ENCODE results near the gene TMEM271.

TMEM271 gene

GRCh38 chr4:576245-576821 is at the start of gene TMEM271:
TMEM271 (minus strand) TSS chr4:576295; CDS start chr4:576062, 233 bp downstream.
- no peak for DNase-seq (ENCODE audit: low read depth in 3 of 3)

DNA sequence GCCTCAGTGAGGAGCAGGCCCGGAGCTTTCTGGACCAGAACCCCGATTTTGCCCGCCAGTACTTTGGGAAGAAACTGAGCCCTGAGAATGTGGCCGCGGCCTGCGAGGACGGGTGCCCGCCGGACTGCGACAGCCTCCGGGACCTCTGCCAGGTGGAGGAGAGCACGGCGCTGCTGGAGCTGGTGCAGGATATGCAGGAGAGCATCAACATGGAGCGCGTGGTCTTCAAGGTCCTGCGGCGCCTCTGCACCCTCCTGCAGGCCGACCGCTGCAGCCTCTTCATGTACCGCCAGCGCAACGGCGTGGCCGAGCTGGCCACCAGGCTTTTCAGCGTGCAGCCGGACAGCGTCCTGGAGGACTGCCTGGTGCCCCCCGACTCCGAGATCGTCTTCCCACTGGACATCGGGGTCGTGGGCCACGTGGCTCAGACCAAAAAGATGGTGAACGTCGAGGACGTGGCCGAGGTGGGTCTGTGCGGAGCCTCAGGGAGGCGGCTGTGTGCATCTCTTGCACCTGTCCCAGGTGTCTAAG is 49.6 kb upstream of the TMEM271 start:
- DNase-seq (ENCODE audit: low read depth in 3 of 3), result no peak

DNA sequence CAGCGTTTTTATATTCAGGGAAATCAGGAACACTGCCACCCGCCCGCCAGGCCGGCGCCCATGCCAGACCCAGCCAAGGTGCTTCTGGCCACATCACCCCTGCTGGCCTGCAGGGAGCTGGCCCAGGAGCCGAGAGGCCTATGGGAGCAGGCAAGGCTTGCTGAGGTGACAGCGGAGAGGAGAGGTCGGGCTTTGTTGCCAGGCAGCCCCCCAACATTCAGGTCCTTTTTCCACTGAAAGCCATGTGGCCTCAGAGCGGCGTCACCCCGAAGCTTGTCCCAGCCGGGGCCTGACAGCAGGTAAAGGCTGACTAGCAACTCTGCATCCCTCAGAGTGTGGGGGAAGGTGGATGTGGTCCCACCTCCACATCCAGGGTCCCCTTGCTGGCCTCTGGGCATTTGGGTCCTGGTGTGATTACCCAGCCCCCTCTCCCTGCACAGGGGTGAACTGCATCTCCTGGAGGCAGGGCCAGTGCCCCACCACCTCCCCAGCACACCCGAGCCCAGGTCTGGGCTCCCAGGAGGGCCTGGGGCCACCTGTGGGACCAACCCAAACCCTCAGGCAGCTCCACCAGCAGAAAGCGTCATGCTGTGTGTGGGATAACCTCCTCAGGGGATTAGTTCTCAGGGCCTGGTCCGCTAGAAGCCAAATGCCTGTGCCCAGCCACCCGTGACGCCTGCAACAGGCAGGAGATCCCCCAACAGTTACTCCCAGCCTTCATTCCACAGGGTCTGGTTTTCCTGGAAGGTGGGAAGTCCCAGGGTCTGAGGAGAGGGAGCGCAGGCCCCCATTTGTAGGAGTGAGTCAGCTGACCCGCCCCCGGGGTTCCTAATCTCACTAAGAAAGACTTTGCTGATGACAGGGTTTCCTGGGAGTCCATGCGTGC is 48.9 kb upstream of the TMEM271 start, which contains the start of gene PDE6B:
Gene PDE6B (plus strand): TSS at position 869 of the 886 bp plus-strand sequence. CDS start 54 bp downstream, outside the sequence.
- DNase-seq (ENCODE audit: low read depth in 3 of 3), result no peak

GRCh38 chr4:623914-624566 is 47.9 kb upstream of the TMEM271 start:
- no peak for DNase-seq (ENCODE audit: low read depth in 3 of 3)

DNA sequence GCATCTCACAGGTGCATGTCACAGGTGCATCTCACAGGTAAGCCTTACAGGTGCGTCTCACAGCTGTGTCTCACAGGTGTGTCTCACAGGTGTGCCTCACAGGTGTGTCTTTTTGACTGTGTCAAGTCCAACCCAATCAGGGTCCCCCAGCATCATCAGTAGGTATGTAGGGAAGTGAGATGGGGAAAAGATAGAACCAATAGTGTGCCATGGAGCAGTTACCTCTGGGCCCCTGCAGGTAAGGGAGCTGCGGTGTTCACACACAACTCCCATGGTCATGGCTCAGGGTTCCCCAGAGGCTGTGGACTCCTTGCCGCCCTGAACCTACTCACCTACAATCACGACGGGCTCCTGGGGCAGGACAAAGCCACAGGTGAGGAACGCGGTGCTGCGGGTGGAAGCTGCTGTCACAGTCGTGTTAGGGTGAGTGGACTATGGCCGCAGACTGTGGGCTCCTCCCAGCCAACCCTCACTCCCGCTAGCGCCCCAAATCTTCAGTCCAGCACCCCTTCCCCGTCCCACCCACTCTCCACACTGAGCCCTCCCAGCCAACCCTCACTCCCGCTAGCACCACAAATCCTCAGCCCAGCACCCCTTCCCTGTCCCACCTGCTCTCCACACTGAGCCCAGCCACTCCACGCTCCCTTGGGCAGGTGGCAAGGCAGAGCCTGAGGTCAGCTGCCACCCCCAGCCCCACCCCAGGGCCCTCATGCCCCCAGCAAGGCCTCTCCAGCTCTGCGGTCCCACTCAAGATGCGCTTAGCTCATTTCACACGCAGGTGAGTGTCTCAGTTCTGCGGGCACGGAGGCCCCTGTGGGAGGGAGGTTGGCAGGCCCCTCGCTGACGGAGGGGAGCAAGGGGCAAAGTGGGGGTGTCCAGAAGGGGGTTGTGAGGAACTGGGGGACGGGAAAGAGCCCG is 47.2 kb upstream of the TMEM271 start:
- no peak for DNase-seq (ENCODE audit: low read depth in 3 of 3)

DNA sequence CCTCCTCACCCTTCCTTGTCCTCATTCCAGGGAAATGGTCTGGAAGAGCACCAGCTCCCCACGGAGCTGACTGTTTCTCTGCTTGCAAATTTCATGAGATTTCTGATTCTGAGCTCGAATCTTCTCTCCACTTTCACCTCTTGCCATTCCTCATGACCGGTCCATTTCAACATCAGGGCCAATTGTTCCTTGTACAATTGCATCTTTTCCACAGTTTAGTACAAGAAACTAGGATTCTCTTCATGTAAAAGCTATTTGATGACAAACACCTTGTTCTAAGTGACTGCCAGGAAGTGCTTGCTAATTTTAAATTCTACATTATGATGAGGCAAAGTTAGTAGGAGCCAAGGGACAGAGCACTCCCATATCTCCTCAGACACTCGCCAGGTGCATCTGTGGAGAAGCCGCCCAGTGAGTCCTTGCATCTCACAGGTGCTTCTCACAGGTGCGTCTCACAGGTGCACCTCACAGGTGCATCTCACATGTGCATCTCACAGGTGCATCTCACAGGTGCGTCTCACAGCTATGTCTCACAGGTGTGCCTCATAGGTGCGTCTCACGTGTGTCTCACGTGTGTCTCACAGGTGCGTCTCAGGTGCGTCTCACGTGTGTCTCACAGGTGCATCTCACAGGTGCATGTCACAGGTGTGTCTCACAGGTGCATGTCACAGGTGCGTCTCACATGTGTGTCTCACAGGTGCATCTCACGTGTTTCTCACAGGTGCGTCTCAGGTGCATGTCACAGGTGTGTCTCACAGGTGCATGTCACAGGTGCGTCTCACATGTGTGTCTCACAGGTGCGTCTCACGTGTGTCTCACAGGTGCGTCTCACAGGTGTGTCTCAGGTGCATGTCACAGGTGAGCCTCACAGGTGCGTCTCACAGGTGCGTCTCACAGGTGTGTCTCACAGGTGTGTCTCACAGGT is 46.2 kb upstream of the TMEM271 start:
- DNase-seq (ENCODE audit: low read depth in 3 of 3), result no peak

- DNase-seq (ENCODE audit: low read depth in 3 of 3), result no peak
These were observed 45.4 kb upstream of the TMEM271 start for GRCh38 chr4:621296-622070.

DNA sequence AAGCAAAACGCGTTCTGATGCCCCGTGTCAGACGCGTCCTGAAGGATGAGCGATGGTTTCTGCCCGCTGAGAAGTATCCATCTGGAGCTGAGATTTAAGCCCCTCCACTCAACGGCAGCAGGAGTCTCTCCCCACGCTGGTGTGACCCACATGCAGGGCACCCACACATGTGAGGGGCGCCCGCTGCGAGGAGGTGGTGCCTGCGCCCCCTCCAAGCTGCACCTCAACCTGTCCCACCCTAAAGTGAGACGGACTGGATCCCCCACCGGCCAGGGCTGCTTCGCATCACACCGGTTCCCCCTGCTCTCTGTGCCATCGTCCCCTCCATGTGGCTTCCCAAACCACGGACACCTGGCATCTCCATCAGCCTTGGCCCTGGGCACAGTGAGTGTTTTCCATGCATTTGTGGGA is 44.8 kb upstream of the TMEM271 start:
- no peak for DNase-seq (ENCODE audit: low read depth in 3 of 3)

DNA sequence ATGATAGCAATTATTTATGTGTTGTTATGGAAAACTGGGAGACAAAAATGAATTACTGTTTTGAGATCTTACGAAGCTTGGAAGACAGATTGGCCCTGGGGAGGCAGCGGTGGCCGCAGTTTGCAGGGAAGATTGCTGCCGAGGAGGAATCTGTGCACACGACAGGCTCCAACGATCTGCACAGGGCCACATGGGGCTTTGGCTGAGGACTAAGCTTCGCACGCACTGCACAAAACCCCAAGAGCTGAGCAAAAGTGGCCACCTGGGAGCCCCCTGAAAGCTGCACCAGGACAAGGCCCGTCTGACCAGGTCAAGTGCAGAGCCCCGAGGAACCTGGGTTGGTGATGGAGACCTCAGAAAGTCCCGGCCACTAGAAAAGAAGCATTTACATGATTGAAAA is 44.1 kb upstream of the TMEM271 start:
- DNase-seq (ENCODE audit: low read depth in 3 of 3), result no peak

GRCh38 chr4:617644-618641 is 41.8 kb upstream of the TMEM271 start:
- DNase-seq (ENCODE audit: low read depth in 3 of 3), result no peak

DNA sequence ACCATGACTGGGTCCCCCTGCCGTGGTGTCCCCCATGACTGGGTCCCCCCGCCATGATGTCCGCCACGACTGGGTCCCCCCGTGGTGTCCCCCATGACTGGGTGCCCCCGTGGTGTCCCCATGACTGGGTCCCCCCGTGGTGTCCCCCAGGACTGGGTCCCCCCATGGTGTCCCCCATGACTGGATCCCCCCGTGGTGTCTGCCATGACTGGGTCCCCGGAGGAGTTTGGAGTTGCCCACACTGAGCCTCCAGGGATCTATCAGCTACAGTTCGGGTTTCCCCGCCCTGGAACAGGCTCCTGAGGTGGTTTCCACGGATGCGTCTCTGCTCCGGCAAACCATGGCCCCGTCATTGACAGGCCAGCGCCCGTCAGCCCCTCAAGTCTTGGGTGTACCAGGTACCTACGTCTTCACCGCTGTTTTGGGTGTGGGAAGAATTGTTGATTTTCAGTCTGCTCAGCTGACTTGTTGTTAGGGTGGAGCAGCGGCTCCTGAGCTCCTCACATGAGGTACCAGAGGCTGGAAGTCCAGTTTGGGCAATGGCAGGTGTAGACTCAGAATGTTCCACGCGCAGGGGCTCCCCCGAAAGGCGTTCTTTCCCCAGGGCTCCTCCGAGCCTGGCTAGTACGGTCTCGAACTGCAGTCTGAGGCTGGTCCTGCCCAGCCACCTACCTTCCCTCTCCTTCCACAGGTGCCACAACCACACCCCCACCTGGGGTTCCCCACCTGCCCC is 41.0 kb upstream of the TMEM271 start:
- DNase-seq (ENCODE audit: low read depth in 3 of 3), result no peak

- no peak for DNase-seq (ENCODE audit: low read depth in 3 of 3)
These were observed 40.0 kb upstream of the TMEM271 start for GRCh38 chr4:616091-616490.

DNA sequence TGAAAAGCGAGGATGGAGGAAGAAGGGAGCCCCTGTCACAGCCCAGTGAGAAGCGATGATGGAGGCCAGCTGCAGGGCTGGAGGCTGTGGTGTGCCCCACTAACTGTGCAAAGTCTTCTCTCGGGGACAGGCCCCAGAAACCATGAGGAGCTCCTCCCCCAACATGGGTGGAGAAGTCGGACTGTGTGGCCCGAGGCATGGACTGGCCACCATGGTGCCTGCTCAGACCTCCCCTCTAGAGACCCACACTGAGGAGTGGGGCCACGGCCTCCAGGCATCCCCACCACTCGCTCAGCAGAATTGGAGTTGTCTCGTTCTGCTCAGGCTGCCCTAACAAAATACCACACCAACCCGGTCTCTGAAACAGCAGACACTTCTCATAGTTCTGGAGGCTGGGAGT is 37.0 kb upstream of the TMEM271 start:
- no peak for DNase-seq (ENCODE audit: low read depth in 3 of 3)

- no peak for DNase-seq (ENCODE audit: low read depth in 3 of 3)
These were observed 36.6 kb upstream of the TMEM271 start for GRCh38 chr4:612749-613125.

DNA sequence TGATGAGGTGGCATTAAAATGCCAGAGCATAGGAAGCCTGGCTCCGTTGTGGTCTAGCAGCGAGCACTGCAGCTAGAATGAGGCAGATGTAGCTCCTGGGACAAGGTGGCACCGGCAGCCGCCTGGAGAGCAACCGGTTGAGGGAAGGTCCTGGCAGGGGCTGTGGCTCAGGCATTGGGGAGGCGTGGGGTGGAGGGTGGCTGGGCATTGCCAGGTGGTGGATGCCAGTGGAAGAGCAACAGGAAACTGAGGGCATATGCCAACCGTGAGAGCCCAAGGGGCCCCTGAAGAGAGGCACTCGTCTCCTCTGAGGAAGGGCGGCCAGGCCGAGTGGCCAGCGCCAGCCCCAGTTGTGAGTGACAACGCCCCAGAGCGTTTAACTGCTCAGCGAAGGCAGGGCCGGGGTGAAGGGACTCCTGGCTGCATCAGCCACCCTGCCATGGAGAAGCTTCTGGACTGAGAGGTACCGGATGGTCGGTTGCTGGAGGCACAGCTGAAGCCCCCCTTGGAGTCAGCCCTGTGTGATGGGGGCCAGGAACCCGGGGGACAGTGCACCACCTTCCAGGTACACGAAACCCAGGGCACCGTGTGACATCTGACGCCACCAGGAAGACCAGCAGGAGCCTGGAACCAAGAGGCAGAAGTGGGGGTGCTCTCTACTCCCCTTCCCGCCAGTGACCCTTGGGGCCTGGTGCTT is 36.1 kb upstream of the TMEM271 start:
- no peak for DNase-seq (ENCODE audit: low read depth in 3 of 3)

DNA sequence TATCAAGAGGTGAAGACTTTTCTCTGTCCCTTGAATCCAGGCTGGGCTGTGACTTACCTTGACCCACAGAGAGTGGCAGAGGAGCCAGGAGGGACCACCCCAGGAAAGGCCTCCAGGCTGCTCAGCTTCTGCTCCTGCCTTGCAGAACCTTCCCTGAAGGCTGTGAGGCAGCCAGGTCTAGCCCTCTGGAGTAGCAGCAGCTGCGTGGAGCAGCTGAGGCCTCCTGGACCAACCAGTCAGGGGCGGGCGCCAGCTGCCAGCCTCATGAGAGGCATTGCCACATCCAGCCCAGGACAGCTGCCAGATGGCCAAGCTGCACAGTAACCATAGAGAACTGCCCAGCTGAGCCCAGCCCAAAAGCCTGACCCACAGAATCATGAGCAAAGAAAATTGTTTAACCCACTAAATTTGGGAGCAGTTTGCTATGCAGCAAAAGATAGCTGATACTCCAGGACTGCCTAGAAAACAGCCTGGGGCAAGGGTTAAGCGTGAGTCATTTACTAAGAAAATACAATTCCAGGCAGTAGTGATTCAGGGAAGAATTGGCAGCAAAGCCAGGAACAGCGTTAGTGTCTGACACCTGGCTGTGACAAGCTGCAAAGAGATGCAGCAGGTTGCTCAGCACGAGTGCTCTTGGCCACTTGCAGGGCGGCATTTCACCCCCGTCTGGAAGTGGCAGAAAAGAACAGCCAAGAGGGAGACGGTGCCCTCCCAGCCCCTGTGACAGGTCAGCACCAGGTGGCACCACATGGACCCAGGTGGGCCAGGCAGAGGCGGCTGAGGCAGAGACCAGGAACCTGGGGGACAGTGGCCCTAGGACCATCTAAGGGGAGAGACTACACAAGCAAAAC is 34.5 kb upstream of the TMEM271 start:
- DNase-seq (ENCODE audit: low read depth in 3 of 3), result no peak
